ENCODE data around the gene OR5AC2.

- TF ChIP-seq ELF1 (IDR thresholded peaks at IDR 0.05) (no peak), NRF1 (IDR thresholded peaks at IDR 0.05; ENCODE audit: low read depth, low read length) (no peak)
Observed at GRCh38 chr3:98068824-98069223, 18.1 kb upstream of the OR5AC2 start.

Measured in SK-N-SH (cell line).